Colonic mucosa (tissue), 4 donors: ENCODE results near the gene KLHL6. TPM values are rescaled to one million over a fixed set of nuclear protein-coding genes. Genes with fewer than 3 reads are reported as not detected.

Source experiments
- DNase-seq: peaks from one replicate; pipeline ENCODE4 v3.0.0-alpha.2; 2020
- H3K27ac ChIP-seq: fragments of 200-600 bp; one replicate; pipeline ENCODE4 v1.8.0; 2021
- H3K27me3 ChIP-seq: fragments of 200-600 bp; one replicate; pipeline ENCODE4 v1.8.0; 2021
- H3K36me3 ChIP-seq: fragments of 200-600 bp; one replicate; pipeline ENCODE4 v1.8.0; 2021
- H3K4me1 ChIP-seq: fragments of 200-600 bp; one replicate; pipeline ENCODE4 v1.8.0; 2021; ENCODE audit warnings: mild to moderate bottlenecking
- H3K4me3 ChIP-seq: fragments of 200-600 bp; one replicate; pipeline ENCODE4 v1.8.0; 2021
- H3K9ac ChIP-seq, 2 donors: one replicate each; pipeline ENCODE4 v1.7.0; 2013; ENCODE audit warnings: control low read depth in 2 of 2, low read depth in 2 of 2, low read length in 2 of 2
- H3K9me3 ChIP-seq: fragments of 200-600 bp; one replicate; pipeline ENCODE4 v1.8.0; 2021
- CTCF ChIP-seq: fragments of 200-600 bp; IDR thresholded peaks from one replicate; pipeline ENCODE4 v1.8.0; 2022; ENCODE audit warnings: antibody characterized with exemption, mild to moderate bottlenecking
- intact Hi-C: fragments of 100-400 bp; cut with DNase I; formaldehyde crosslinking; loops from one replicate; pipeline ENCODE4 v1.14.1; 2022
- total RNA-seq, 2 donors: library from RNA; stranded (reverse); fragmentation: NEBNext Ultra II Directional in 1 of 2; extraction: Animal tissue kit (Norgen Biotek cat#: 25700) in 1 of 2; gene quantifications; one replicate each; pipeline ENCODE4 v1.2.1, GENCODE V29; 2021
- donor health status: healthy.
- donor health status: DM: no; HTN: no; CAD: no.
- donor health status: DM: no; HTN: no; CAD: no.

KLHL6 gene
- total RNA-seq, 2 donors from 2014 or later: 2.0 to 2.1 TPM

- H3K4me1 ChIP-seq: no peaks in the 10 kb centered on the region
- no peaks in the 10 kb centered on the region for H3K36me3 ChIP-seq
- H3K9me3 ChIP-seq: no peaks in the 10 kb centered on the region
- no peaks in the 10 kb centered on the region for H3K27me3 ChIP-seq
- no peak for TF ChIP-seq CTCF
- H3K27ac ChIP-seq: no peak overlapping the region
- DNase-seq: no peak
- intact Hi-C loops: no loop called here
- H3K4me3 ChIP-seq: no peak overlapping the region
- H3K9ac ChIP-seq: no peak overlapping the region
Measured at GRCh38 chr3:183502237-183503181, 53.0 kb downstream of the KLHL6 start.

GRCh38 chr3:183500981-183501704, 54.4 kb downstream of the KLHL6 start:
- H3K27ac ChIP-seq: no peak overlapping the region
- no peak overlapping the region for H3K9ac ChIP-seq
- H3K4me3 ChIP-seq: no peak overlapping the region
- intact Hi-C loops: no loop called here
- DNase-seq: no peak
- no peak for TF ChIP-seq CTCF
- no peaks in the 10 kb centered on the region for H3K4me1 ChIP-seq
- no peaks in the 10 kb centered on the region for H3K36me3 ChIP-seq
- no peaks in the 10 kb centered on the region for H3K27me3 ChIP-seq
- H3K9me3 ChIP-seq: no peaks in the 10 kb centered on the region

- Histone ChIP-seq H3K9me3 (no peaks in the 10 kb centered on the region), H3K9ac (no peak overlapping the region), H3K36me3 (no peaks in the 10 kb centered on the region), H3K27me3 (no peaks in the 10 kb centered on the region), H3K4me1 (no peaks in the 10 kb centered on the region), H3K27ac (no peak overlapping the region), H3K4me3 (no peak overlapping the region)
- TF ChIP-seq CTCF: no peak
- intact Hi-C loops: no loop called here
- no peak for DNase-seq
Measured at GRCh38 chr3:183500319-183500718, 55.2 kb downstream of the KLHL6 start.

GRCh38 chr3:183498634-183499033, 56.9 kb downstream of the KLHL6 start:
- no peak for TF ChIP-seq CTCF

GRCh38 chr3:183497313-183497712, 58.2 kb downstream of the KLHL6 start:
- intact Hi-C loops: no loop called here
- H3K9me3 ChIP-seq: no peaks in the 10 kb centered on the region

More at GRCh38 chr3:183498634-183499033, 56.9 kb downstream of the KLHL6 start:
- Histone ChIP-seq H3K4me1 (no peaks in the 10 kb centered on the region), H3K4me3 (no peak overlapping the region), H3K36me3 (no peaks in the 10 kb centered on the region), H3K27me3 (no peaks in the 10 kb centered on the region), H3K9me3 (no peaks in the 10 kb centered on the region), H3K27ac (no peak overlapping the region), H3K9ac (no peak overlapping the region)
- intact Hi-C loops: no loop called here
- DNase-seq: no peak

More at GRCh38 chr3:183497313-183497712, 58.2 kb downstream of the KLHL6 start:
- no peak for DNase-seq
- H3K4me3 ChIP-seq: no peak overlapping the region
- no peak overlapping the region for H3K9ac ChIP-seq
- no peaks in the 10 kb centered on the region for H3K4me1 ChIP-seq
- TF ChIP-seq CTCF: no peak
- H3K27me3 ChIP-seq: no peaks in the 10 kb centered on the region
- H3K36me3 ChIP-seq: no peaks in the 10 kb centered on the region
- H3K27ac ChIP-seq: no peak overlapping the region
